Measurements from ENCODE around the gene ZNF324.

DNA sequence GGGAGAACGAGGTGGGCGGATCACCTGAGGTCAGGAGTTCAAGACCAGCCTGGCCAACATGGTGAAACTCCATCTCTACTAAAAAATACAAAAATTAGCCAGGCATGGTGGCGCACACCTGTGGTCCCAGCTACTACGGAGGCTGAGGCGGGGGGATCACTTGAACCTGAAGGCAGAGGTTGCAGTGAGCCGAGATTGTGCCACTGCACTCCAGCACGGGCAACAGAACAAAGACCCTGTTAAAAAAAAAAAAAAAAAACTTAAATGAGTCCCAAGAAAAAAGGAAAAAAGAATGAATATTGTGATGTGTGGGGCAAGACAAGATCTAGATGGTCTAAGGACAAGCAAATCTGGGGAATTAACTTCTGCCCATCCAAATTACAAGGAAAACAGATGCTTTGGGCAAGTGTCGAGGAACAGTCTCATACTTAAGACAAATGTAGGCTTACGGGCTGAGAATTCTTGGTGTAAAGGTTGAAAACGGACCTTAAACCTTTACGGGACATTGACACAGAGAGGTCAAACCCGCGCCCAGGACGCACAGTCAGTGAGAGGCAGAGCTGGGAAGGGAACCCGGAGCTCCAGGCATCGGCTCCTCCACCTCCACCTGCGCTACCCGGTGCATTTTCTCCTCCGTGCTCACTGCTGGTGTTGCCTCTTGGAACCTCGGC lies 656 bp upstream of the ZNF324 start:
- TF ChIP-seq, protein P1, sequence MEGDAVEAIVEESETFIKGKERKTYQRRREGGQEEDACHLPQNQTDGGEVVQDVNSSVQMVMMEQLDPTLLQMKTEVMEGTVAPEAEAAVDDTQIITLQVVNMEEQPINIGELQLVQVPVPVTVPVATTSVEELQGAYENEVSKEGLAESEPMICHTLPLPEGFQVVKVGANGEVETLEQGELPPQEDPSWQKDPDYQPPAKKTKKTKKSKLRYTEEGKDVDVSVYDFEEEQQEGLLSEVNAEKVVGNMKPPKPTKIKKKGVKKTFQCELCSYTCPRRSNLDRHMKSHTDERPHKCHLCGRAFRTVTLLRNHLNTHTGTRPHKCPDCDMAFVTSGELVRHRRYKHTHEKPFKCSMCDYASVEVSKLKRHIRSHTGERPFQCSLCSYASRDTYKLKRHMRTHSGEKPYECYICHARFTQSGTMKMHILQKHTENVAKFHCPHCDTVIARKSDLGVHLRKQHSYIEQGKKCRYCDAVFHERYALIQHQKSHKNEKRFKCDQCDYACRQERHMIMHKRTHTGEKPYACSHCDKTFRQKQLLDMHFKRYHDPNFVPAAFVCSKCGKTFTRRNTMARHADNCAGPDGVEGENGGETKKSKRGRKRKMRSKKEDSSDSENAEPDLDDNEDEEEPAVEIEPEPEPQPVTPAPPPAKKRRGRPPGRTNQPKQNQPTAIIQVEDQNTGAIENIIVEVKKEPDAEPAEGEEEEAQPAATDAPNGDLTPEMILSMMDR (IDR thresholded peaks at IDR 0.05 in 2 of 3, conservative IDR thresholded peaks at IDR 0.05 in 1 of 3; ENCODE audit: insufficient read depth in 2 of 3, low read depth in 1 of 3, low read length in 3 of 3), result no peak
- TF ChIP-seq ZNF766 (CRISPR knock-in tag; conservative IDR thresholded peaks at IDR 0.05) (no peak), ZZZ3 (IDR thresholded peaks at IDR 0.05) (no peak), FOXA3 (CRISPR knock-in tag; conservative IDR thresholded peaks at IDR 0.05 in 1 of 2, IDR thresholded peaks at IDR 0.05 in 1 of 2) (no peak), SIRT6 (IDR thresholded peaks at IDR 0.05; ENCODE audit: low read depth, low read length) (no peak), ZNF263 (CRISPR knock-in tag; IDR thresholded peaks at IDR 0.05; ENCODE audit: borderline replicate concordance) (no peak)

Measured in K562 (cell line).